Lower leg skin (tissue), 4 donors: ENCODE data around the gene WWOX. TPM values are rescaled to one million over a fixed set of nuclear protein-coding genes. Genes with fewer than 3 reads are reported as not detected.

Experiments used
- DNase-seq, 2 donors: peaks; one replicate each; pipeline ENCODE4 v3.0.0-alpha.2; 2019; ENCODE audit warnings: low spot score in 2 of 2
- H3K4me3 ChIP-seq: fragments of 200-600 bp; sonication (generic); 2 replicates; pipeline ENCODE4 v1.5.1; 2017; ENCODE audit warnings: mild to moderate bottlenecking, low read depth; ENCODE audit not compliant: poor library complexity, severe bottlenecking
- POLR2A ChIP-seq, 2 donors: fragments of 450-650 bp; IDR thresholded peaks; one replicate each; pipeline ENCODE4 v1.6.1; 2016 to 2017; ENCODE audit warnings: antibody characterized with exemption in 2 of 2, mild to moderate bottlenecking in 1 of 2, moderate library complexity in 1 of 2
- WGBS, 2 donors: methylation state at CpG; one replicate each; pipeline ENCODE4 v1.1.5; 2018; 5-methylcytosine and 5-hydroxymethylcytosine counted together
- intact Hi-C: fragments of 100-400 bp; cut with DNase I; formaldehyde crosslinking; loops from one replicate; pipeline ENCODE4 v1.15.0; 2023; ENCODE audit warnings: low total_unique reads
- total RNA-seq, 4 donors: library from RNA; depleted of rRNA; stranded (reverse); fragments of >200 nt; gene quantifications; one replicate each; pipeline ENCODE4 v1.1.0, GENCODE V29; 2016
- TF ChIP-seq, protein P1 (sequence below), 3 donors: fragments of 450-650 bp; IDR thresholded peaks; one replicate each; pipeline ENCODE4 v1.5.1; 2016; ENCODE audit warnings: antibody characterized with exemption in 3 of 3, mild to moderate bottlenecking in 3 of 3, moderate library complexity in 2 of 3

Gene WWOX
- total RNA-seq, 4 donors from 2014 or later: 21.0 to 82.7 (median 36.1) TPM

DNA sequence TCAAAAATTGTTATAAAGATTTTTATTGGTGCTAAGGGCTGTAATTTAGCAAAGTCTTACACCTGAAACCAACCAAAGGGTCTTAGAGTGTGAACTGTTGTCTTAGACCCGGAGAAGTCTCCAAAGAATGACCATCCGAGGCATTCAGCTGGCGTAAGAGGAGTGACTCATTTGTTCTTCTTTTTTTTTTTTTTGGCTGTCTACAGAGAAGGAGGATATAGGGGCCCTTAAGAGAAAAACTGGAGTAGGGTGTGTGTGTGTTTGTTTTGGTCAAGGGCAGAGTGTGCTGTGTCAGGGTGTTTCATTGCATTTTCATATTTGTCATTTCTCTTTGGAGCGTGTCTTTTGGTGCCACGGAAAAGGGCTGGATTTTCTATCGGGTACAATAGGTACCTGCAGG lies 508.0 kb downstream of the WWOX start:
- TF ChIP-seq, protein P1, sequence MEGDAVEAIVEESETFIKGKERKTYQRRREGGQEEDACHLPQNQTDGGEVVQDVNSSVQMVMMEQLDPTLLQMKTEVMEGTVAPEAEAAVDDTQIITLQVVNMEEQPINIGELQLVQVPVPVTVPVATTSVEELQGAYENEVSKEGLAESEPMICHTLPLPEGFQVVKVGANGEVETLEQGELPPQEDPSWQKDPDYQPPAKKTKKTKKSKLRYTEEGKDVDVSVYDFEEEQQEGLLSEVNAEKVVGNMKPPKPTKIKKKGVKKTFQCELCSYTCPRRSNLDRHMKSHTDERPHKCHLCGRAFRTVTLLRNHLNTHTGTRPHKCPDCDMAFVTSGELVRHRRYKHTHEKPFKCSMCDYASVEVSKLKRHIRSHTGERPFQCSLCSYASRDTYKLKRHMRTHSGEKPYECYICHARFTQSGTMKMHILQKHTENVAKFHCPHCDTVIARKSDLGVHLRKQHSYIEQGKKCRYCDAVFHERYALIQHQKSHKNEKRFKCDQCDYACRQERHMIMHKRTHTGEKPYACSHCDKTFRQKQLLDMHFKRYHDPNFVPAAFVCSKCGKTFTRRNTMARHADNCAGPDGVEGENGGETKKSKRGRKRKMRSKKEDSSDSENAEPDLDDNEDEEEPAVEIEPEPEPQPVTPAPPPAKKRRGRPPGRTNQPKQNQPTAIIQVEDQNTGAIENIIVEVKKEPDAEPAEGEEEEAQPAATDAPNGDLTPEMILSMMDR (IDR thresholded peaks at IDR 0.05): no peak
- TF ChIP-seq POLR2A (IDR thresholded peaks at IDR 0.05): no peak
- intact Hi-C loops: no loop called here
- H3K4me3 ChIP-seq: no peak overlapping the region
- WGBS, 2 donors: 56 to 75% methylated on average over 6 of the region's 6 CpGs
- DNase-seq: no peak

DNA sequence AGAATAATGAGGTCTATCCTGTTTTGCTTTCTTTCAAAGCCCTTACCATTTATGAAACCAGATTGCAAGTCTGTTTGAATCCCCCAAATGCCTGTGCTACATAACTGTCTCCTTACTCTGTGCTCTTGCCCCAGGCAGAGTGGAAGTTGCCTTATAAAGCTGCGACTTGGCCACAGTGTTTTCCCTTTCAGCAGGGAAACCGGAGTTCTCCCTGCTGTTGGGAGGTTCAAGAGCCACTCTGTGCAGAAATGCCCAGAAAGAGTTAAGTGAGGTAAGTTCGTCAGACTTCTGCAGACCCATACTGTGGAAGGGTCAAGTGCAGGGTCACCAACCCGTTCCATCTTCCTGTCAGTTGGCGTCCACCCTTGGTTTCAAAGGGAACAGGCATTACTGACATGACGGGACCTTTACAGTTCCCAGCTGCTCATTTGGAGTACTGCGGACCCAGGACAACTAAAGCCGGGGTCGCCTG lies 508.9 kb downstream of the WWOX start:
- no peak for DNase-seq
- 81 to 85% methylated on average over 9 of the region's 9 CpGs for WGBS, 2 donors
- no peak overlapping the region for H3K4me3 ChIP-seq
- intact Hi-C loops: no loop called here
- TF ChIP-seq, protein P1 (IDR thresholded peaks at IDR 0.05): no peak
- TF ChIP-seq POLR2A (IDR thresholded peaks at IDR 0.05): no peak

DNA sequence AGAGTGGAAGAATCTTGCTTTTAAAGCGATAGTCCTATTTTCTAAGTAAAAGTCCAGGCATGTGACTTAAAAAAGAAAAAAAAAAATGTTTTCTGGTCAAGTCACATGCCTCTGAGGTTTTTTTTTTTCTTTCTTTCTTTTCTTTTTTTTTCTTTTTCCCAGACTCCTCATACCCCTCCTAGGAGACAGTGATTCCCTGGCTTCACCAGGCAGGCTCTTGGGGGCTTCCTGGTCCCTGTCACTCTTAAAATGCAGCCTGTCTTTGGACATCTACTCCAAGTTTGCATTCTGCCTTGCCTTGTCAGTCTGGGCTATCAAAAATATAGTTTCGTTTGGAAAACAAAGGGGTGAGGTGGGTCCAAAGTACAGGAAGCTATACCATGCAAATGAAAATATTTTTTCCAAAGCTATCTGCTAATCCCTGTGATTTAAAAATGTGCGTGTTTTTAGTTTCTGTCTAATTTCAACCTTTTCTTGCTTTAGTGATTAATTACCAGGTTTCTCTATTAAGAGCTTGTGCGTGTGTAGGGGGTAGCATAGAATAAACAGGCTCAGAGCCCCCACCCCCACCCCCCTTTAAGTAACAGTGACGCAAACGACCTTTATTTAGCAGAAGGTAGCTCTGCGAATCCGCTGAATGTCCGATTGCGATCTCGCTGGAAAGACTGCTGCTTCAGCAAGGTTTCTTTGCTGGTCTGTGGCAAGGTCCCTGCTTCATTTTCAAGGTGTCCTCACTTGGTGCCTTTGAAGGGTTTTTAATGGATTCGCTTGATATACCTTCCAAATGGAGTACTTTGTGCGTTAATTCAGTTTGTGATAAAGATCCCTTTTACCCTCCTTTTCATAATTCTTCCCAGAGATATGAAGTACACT lies 510.2 kb downstream of the WWOX start:
- WGBS, 2 donors: 80 to 87% methylated on average over 13 of the region's 13 CpGs
- H3K4me3 ChIP-seq: no peak overlapping the region
- intact Hi-C loops: no loop called here
- no peak for TF ChIP-seq POLR2A (IDR thresholded peaks at IDR 0.05)
- TF ChIP-seq, protein P1 (IDR thresholded peaks at IDR 0.05): no peak
- no peak for DNase-seq

DNA sequence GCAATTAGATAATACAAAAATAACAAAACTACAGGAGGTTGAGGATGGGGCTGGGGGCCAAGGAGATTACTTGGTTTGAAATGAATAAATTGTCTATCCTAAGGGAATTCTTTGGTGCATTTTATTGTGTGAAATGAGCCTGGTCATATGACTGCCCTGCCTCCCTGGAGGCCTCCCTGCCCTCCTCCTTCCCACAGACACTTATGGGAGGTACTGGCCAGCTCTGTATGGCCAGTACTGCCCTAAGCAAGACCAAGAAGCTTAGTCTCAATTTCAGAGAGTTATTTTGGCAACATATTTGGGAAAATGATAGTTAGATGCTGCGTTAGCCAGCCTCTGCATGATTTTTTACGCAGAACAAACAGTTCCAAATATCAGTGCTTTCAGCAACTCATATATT lies 511.9 kb downstream of the WWOX start:
- no peak overlapping the region for H3K4me3 ChIP-seq
- DNase-seq: no peak
- WGBS, 2 donors: 74 to 86% methylated on average over 2 of the region's 2 CpGs
- intact Hi-C loops: no loop called here
- TF ChIP-seq POLR2A (IDR thresholded peaks at IDR 0.05): no peak
- TF ChIP-seq, protein P1 (IDR thresholded peaks at IDR 0.05): no peak

DNA sequence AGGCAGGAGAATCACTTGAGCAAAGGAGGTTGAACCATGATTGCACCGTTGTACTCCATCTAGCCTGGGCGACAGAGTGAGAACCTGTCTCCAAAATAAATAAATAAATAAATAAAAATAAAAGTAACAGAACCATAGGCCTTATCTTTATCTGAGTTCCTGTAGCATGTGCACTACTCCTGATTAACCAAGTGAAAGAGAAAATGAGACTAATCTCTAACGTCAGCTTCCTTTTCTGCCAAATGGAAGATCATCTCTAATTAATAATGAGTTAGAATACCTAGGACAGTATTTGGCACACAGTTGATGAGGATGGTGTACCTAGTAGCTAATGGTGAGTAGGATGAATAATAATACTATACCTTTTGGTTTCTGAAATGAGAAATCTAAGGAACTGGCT lies 520.4 kb downstream of the WWOX start:
- TF ChIP-seq, protein P1 (IDR thresholded peaks at IDR 0.05): no peak
- no peak for TF ChIP-seq POLR2A (IDR thresholded peaks at IDR 0.05)
- H3K4me3 ChIP-seq: no peak overlapping the region
- intact Hi-C loops: no loop called here
- no peak for DNase-seq
- WGBS, 2 donors: 77 to 79% methylated on average over 3 of the region's 3 CpGs
